IMR-90 (cell line): ENCODE measurements around the gene VPS8. TPM values are rescaled to one million over a fixed set of nuclear protein-coding genes. Genes with fewer than 3 reads are reported as not detected.

Experiments
- ATAC-seq: fragments of 200-7000 bp; cut with Tn5 transposase; 2 replicates; pipeline ENCODE4 v1.9.1; 2020; ENCODE audit warnings: low read depth, mild to moderate bottlenecking, moderate library complexity
- BruUV-seq: library from RNA; stranded (reverse); fragments of 400-500 nt; replicated peaks from 2 replicates; lab custom pipeline; 2021; lab: Mats Ljungman, UMichigan
- CTCF ChIA-PET: fragments of 300-600 bp; formaldehyde crosslinking; extraction: SDS; loops from one replicate; lab custom pipeline; 2021; ENCODE audit warnings: antibody characterized with exemption; lab: Yijun Ruan, JAX
- POLR2A ChIA-PET: fragments of 300-600 bp; sonication (Branson Sonifier 250); formaldehyde crosslinking; loops from one replicate; lab custom pipeline; 2022; ENCODE audit warnings: antibody characterized with exemption; ENCODE audit not compliant: unreplicated experiment; lab: Charles Lee
- DNase-seq: peaks from one replicate; pipeline ENCODE4 v3.0.0; 2013
- H2AFZ ChIP-seq: replicated peaks from 2 replicates; pipeline ENCODE3; 2013; ENCODE audit warnings: low read length, mild to moderate bottlenecking; ENCODE audit not compliant: poor library complexity
- H2AK5ac ChIP-seq: 2 replicates; pipeline ENCODE4 v1.6.1; 2013; ENCODE audit warnings: low read depth, low read length, inconsistent platforms
- H2AK9ac ChIP-seq: replicated peaks from 2 replicates; pipeline ENCODE3; 2013; ENCODE audit warnings: mild to moderate bottlenecking, low read depth, low read length, moderate library complexity; ENCODE audit not compliant: poor library complexity
- H2BK120ac ChIP-seq: 2 replicates; pipeline ENCODE4 v1.6.1; 2013; ENCODE audit warnings: low read depth, low read length, inconsistent platforms
- H2BK15ac ChIP-seq: 3 replicates; pipeline ENCODE4 v1.6.1; 2013; ENCODE audit warnings: low read depth, low read length, inconsistent platforms
- H2BK20ac ChIP-seq: 2 replicates; pipeline ENCODE4 v1.6.1; 2013; ENCODE audit warnings: low read depth, mild to moderate bottlenecking, inconsistent platforms, low read length, moderate library complexity
- H2BK5ac ChIP-seq: 2 replicates; pipeline ENCODE4 v1.6.1; 2013; ENCODE audit warnings: mild to moderate bottlenecking, low read depth, low read length, inconsistent platforms; ENCODE audit not compliant: poor library complexity, severe bottlenecking
- H3K14ac ChIP-seq: replicated peaks from 2 replicates; pipeline ENCODE4 v1.6.1; 2013; ENCODE audit warnings: low read depth, low read length, inconsistent platforms
- H3K18ac ChIP-seq: 2 replicates; pipeline ENCODE4 v1.6.1; 2013; ENCODE audit warnings: low read depth, low read length, control low read depth
- H3K23ac ChIP-seq: 2 replicates; pipeline ENCODE4 v1.6.1; 2013; ENCODE audit warnings: low read depth, low read length, inconsistent platforms
- H3K27ac ChIP-seq: 2 replicates; pipeline ENCODE4 v1.5.1; 2013; ENCODE audit warnings: mild to moderate bottlenecking, control low read depth, low read length; ENCODE audit not compliant: insufficient read depth
- H3K27me3 ChIP-seq: 2 replicates; pipeline ENCODE4 v1.6.1; 2013; ENCODE audit warnings: low read length; ENCODE audit not compliant: control insufficient read depth, insufficient read depth
- H3K36me3 ChIP-seq: 2 replicates; pipeline ENCODE4 v1.6.1; 2013; ENCODE audit warnings: low read length, mixed read lengths; ENCODE audit not compliant: control insufficient read depth, insufficient read depth
- H3K4ac ChIP-seq: 2 replicates; pipeline ENCODE4 v1.6.1; 2013; ENCODE audit warnings: low read depth, low read length, inconsistent platforms
- H3K4me1 ChIP-seq: 2 replicates; pipeline ENCODE4 v1.6.1; 2013; ENCODE audit warnings: low read length, mixed read lengths; ENCODE audit not compliant: control insufficient read depth, insufficient read depth
- H3K4me2 ChIP-seq: 2 replicates; pipeline ENCODE4 v1.6.1; 2013; ENCODE audit warnings: low read depth, mild to moderate bottlenecking, control low read depth, low read length, moderate library complexity
- H3K4me3 ChIP-seq: 2 replicates; pipeline ENCODE4 v1.5.1; 2013; ENCODE audit warnings: low read depth, mild to moderate bottlenecking, control low read depth, low read length, moderate library complexity; ENCODE audit not compliant: insufficient read depth
- H3K56ac ChIP-seq: 2 replicates; pipeline ENCODE4 v1.6.1; 2013; ENCODE audit warnings: low read length, inconsistent platforms; ENCODE audit not compliant: insufficient read depth; ENCODE audit errors: extremely low read depth
- H3K79me1 ChIP-seq, 2 experiments: 2 replicates each; pipeline ENCODE4 v1.6.1; 2013; ENCODE audit warnings: low read length in 2 of 2, inconsistent platforms in 1 of 2, low read depth in 1 of 2
- H3K9ac ChIP-seq: 2 replicates; pipeline ENCODE4 v1.6.1; 2013; ENCODE audit warnings: low read depth, low read length, control low read depth
- H3K9me1 ChIP-seq: 2 replicates; pipeline ENCODE4 v1.6.1; 2013; ENCODE audit warnings: low read length, inconsistent platforms; ENCODE audit not compliant: insufficient read depth
- H3K9me3 ChIP-seq: 2 replicates; pipeline ENCODE4 v1.6.1; 2013; ENCODE audit warnings: low read length; ENCODE audit not compliant: control insufficient read depth, insufficient read depth
- H4K20me1 ChIP-seq: 2 replicates; pipeline ENCODE4 v1.6.1; 2013; ENCODE audit warnings: low read length, inconsistent platforms; ENCODE audit not compliant: insufficient read depth
- H4K5ac ChIP-seq: 2 replicates; pipeline ENCODE4 v1.6.1; 2013; ENCODE audit warnings: mild to moderate bottlenecking, low read depth, low read length, control low read depth
- H4K8ac ChIP-seq, 2 experiments: 2 replicates each; pipeline ENCODE4 v1.6.1; 2013; ENCODE audit warnings: low read depth in 2 of 2, low read length in 2 of 2, control low read depth in 1 of 2, inconsistent platforms in 1 of 2
- H4K91ac ChIP-seq: 2 replicates; pipeline ENCODE4 v1.6.1; 2013; ENCODE audit warnings: low read depth, low read length, inconsistent platforms; ENCODE audit not compliant: insufficient read depth
- BHLHE40 ChIP-seq: fragments of 150-350 bp; IDR thresholded peaks from 2 replicates; pipeline ENCODE4 v1.6.1; 2016; ENCODE audit warnings: mild to moderate bottlenecking, low read depth, low read length
- CEBPB ChIP-seq: IDR thresholded peaks from 2 replicates; pipeline ENCODE4 v1.6.1; 2012; ENCODE audit warnings: low read depth, low read length, improper control_type of control experiment
- CHD1 ChIP-seq: IDR thresholded peaks from 2 replicates; pipeline ENCODE4 v1.6.1; 2012; ENCODE audit warnings: low read depth, low read length, improper control_type of control experiment
- MAZ ChIP-seq: IDR thresholded peaks from 2 replicates; pipeline ENCODE4 v1.6.1; 2012; ENCODE audit warnings: low read depth, mild to moderate bottlenecking, low read length, improper control_type of control experiment, moderate library complexity, borderline replicate concordance
- NFE2L2 ChIP-seq: fragments of 150-350 bp; IDR thresholded peaks from 2 replicates; pipeline ENCODE4 v1.6.1; 2016; ENCODE audit warnings: low read depth, mild to moderate bottlenecking, low read length
- POLR2A ChIP-seq: IDR thresholded peaks from 2 replicates; pipeline ENCODE4 v1.6.1; 2012; ENCODE audit warnings: mild to moderate bottlenecking, low read depth, low read length
- RAD21 ChIP-seq: IDR thresholded peaks from 2 replicates; pipeline ENCODE4 v1.6.1; 2012; ENCODE audit warnings: low read length, improper control_type of control experiment
- RFX5 ChIP-seq: IDR thresholded peaks from 2 replicates; pipeline ENCODE4 v1.8.0; 2012; ENCODE audit warnings: low read depth, mild to moderate bottlenecking, low read length, moderate library complexity
- SMC3 ChIP-seq: fragments of 150-350 bp; IDR thresholded peaks from 2 replicates; pipeline ENCODE4 v1.6.1; 2016; ENCODE audit warnings: low read depth, mild to moderate bottlenecking, antibody characterized with exemption, low read length, moderate library complexity
- WGBS, 2 experiments: methylation state at CpG; one replicate each; pipeline versions ENCODE4 v1.1.5 to v1.1.7; 2013; ENCODE audit warnings: missing lambda C conversion rate in 2 of 2; ENCODE audit not compliant: insufficient read length in 1 of 2; ENCODE audit errors: extremely low coverage in 2 of 2; 5-methylcytosine and 5-hydroxymethylcytosine counted together
- dilution Hi-C: fragments of 300-500 bp; cut with HindIII; formaldehyde crosslinking; loops from one replicate; pipeline ENCODE4 v1.14.3; 2018; ENCODE audit warnings: low sequenced_read_pairs; ENCODE audit not compliant: unreplicated experiment
- in situ Hi-C: fragments of 300-500 bp; cut with MboI; formaldehyde crosslinking; loops from 3 replicates; pipeline ENCODE4 v1.14.3; 2019; ENCODE audit warnings: low sequenced_read_pairs, inconsistent platforms, mixed read lengths
- intact Hi-C: fragments of 100-400 bp; cut with micrococcal nuclease; formaldehyde crosslinking; loops from 2 replicates; pipeline ENCODE4 v1.10.0; 2022
- polyA plus RNA-seq, 3 experiments: library from polyadenylated mRNA; depleted of rRNA; stranded (reverse); fragments of >200 nt; gene quantifications; 2 replicates each; pipeline ENCODE4 v1.2.3, GENCODE V29; 2012; ENCODE audit warnings: low replicate concordance in 1 of 3
- total RNA-seq: library from RNA; depleted of rRNA; stranded (reverse); fragments of >200 nt; gene quantifications from 2 replicates; pipeline ENCODE4 v1.2.3, GENCODE V29; 2012
- TF ChIP-seq, protein P1 (sequence below): fragments of 150-350 bp; IDR thresholded peaks from 2 replicates; pipeline ENCODE4 v1.6.1; 2016; ENCODE audit warnings: low read depth, mild to moderate bottlenecking, low read length, moderate library complexity, borderline replicate concordance

VPS8 gene
- total and polyA plus RNA-seq, 2 of the 4 experiments (the other 2 are of a cell fraction) = 14.0 to 56.1 TPM

DNA sequence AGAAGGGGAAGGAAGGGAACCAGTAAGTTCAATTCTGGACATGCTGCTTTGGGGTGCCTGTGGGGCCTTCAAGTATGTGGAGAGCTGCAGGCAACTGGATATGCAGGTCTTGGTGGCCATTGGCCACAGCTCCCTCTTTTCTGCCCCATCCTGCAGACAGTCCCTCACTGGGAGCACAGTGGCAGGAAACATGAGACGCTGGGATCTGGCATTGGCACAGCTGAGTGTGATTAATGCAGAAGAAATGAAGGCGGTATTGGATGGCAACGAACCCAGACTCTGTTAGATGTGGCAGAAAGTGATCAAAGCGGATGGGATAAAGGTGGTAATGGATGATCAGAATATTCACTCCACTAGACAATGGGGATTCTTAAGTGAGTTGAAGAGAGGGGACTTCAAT lies 23.2 kb upstream of the VPS8 start:
- Histone ChIP-seq H2AFZ (no peak overlapping the region), H2AK9ac (peak overlapping the region; percentile 25), H3K9me3 (no peaks in the 10 kb centered on the region), H3K9me1 (peaks cover 13% of the 10 kb centered on the region), H3K27ac (no peak overlapping the region), H3K14ac (no peak overlapping the region), H3K23ac (no peak overlapping the region), H2BK15ac (no peak overlapping the region), H2AK5ac (no peak overlapping the region), H3K56ac (no peak overlapping the region), H4K8ac (no peak overlapping the region), H3K18ac (no peak overlapping the region), H2BK120ac (no peak overlapping the region), H3K79me1 (no peaks in the 10 kb centered on the region), H4K5ac (no peak overlapping the region), H2BK5ac (no peak overlapping the region), H2BK20ac (no peak overlapping the region; the same call in 1 of the 2 replicates), H4K20me1 (no peaks in the 10 kb centered on the region), H3K4ac (no peak overlapping the region), H3K4me2 (no peak overlapping the region), H3K9ac (no peak overlapping the region), H3K4me3 (no peak overlapping the region), H4K91ac (no peak overlapping the region), H3K4me1 (peaks cover 16% of the 10 kb centered on the region), H3K36me3 (no peaks in the 10 kb centered on the region), H3K27me3 (0 out of 2 replicates have a peak, but pooled peaks cover 7% of the 10 kb centered on the region)
- dilution Hi-C loops = no loop called here
- intact Hi-C loops = no loop called here
- TF ChIP-seq NFE2L2 (no peak), POLR2A (no peak), CHD1 (no peak), BHLHE40 (no peak), RFX5 (no peak), MAZ (no peak), RAD21 (no peak), SMC3 (no peak), CEBPB (no peak)
- TF ChIP-seq, protein P1, sequence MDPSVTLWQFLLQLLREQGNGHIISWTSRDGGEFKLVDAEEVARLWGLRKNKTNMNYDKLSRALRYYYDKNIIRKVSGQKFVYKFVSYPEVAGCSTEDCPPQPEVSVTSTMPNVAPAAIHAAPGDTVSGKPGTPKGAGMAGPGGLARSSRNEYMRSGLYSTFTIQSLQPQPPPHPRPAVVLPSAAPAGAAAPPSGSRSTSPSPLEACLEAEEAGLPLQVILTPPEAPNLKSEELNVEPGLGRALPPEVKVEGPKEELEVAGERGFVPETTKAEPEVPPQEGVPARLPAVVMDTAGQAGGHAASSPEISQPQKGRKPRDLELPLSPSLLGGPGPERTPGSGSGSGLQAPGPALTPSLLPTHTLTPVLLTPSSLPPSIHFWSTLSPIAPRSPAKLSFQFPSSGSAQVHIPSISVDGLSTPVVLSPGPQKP = no peak
- POLR2A ChIA-PET = no interaction called here
- CTCF ChIA-PET = no interaction called here
- in situ Hi-C loops = no loop called here
- DNase-seq (no peak), ATAC-seq (no peak)
- BruUV-seq = no TSS peak
- WGBS, 2 experiments = no CpG with 5 or more reads among the region's 4 CpGs
